HCT116 (cell line): ENCODE data around the gene ITGBL1.

Source experiments
- CTCF ChIP-seq, 3 experiments: fragments of 200-600 bp in 1 of 3; sonication (generic) in 1 of 3; IDR thresholded peaks in 2 of 3; conservative IDR thresholded peaks in 1 of 3; 2 replicates each; pipeline ENCODE4 v1.5.1; 2012 to 2017; ENCODE audit warnings: low read depth in 2 of 3, low read length in 2 of 3, antibody characterized with exemption in 1 of 3, borderline replicate concordance in 1 of 3, control low read depth in 1 of 3, mild to moderate bottlenecking in 1 of 3, mixed read lengths in 1 of 3, mixed run types in 1 of 3, moderate library complexity in 1 of 3; ENCODE audit not compliant: insufficient read depth in 1 of 3
- EZH2 ChIP-seq: fragments of 200-600 bp; sonication (generic); IDR thresholded peaks from 2 replicates; pipeline ENCODE4 v1.6.1; 2017; ENCODE audit warnings: antibody characterized with exemption, mixed run types
- MAX ChIP-seq: IDR thresholded peaks from 2 replicates; pipeline ENCODE4 v1.6.1; 2012
- POLR2A ChIP-seq: IDR thresholded peaks from 2 replicates; pipeline ENCODE4 v1.7.0; 2011; ENCODE audit warnings: borderline replicate concordance; ENCODE audit not compliant: insufficient read depth, insufficient read length; ENCODE audit errors: extremely low read depth
- POLR2AphosphoS5 ChIP-seq: IDR thresholded peaks from 2 replicates; pipeline ENCODE4 v1.6.1; 2011; ENCODE audit warnings: mild to moderate bottlenecking, low read depth, low read length, moderate library complexity
- REST ChIP-seq: IDR thresholded peaks from 2 replicates; pipeline ENCODE4 v1.6.1; 2012; ENCODE audit warnings: low read depth
- SP1 ChIP-seq: IDR thresholded peaks from 2 replicates; pipeline ENCODE4 v1.6.1; 2012; ENCODE audit warnings: low read depth
- ZFX ChIP-seq: fragments of 450-650 bp; IDR thresholded peaks from 2 replicates; pipeline ENCODE4 v1.6.1; 2017

GRCh38 chr13:101714195-101714594, 261.7 kb downstream of the ITGBL1 start:
- TF ChIP-seq POLR2A (no peak), MAX (no peak), POLR2AphosphoS5 (no peak), ZFX (no peak), CTCF (IDR thresholded peaks at IDR 0.05 in 2 of 3, conservative IDR thresholded peaks at IDR 0.05 in 1 of 3; ENCODE audit: borderline replicate concordance in 1 of 3, insufficient read depth in 1 of 3, low read depth in 2 of 3, low read length in 2 of 3) (no peak), EZH2 (no peak), SP1 (no peak), REST (no peak)
